Liver (tissue), 9 donors: Measurements from ENCODE around the gene ASGR2. TPM values are rescaled to one million over a fixed set of nuclear protein-coding genes. Genes with fewer than 3 reads are reported as not detected.
"Not testable (repeated sequence)": the region's sequence is repeated elsewhere in the genome, so short reads cannot be mapped to it uniquely, and the experiment has no call there.

ENCODE experiments used
- DNase-seq: peaks from one replicate; pipeline ENCODE4 v3.0.0-alpha.2; 2017; ENCODE audit warnings: low spot score
- H3K27ac ChIP-seq, 2 donors: one replicate each; pipeline ENCODE4 v1.7.0; 2013; ENCODE audit warnings: inconsistent platforms in 2 of 2, low read length in 2 of 2, control low read depth in 1 of 2, low read depth in 1 of 2, mild to moderate bottlenecking in 1 of 2
- H3K27me3 ChIP-seq, 4 donors: one replicate each; pipeline versions ENCODE4 v1.6.1 to v1.7.0; 2013; ENCODE audit warnings: low read length in 3 of 4, inconsistent platforms in 1 of 4, mild to moderate bottlenecking in 1 of 4, moderate library complexity in 1 of 4; ENCODE audit not compliant: control insufficient read depth in 4 of 4, insufficient read depth in 4 of 4
- H3K36me3 ChIP-seq, 4 donors: one replicate each; pipeline versions ENCODE4 v1.6.1 to v1.7.0; 2013; ENCODE audit warnings: low read length in 3 of 4, mild to moderate bottlenecking in 3 of 4, low read depth in 1 of 4, moderate library complexity in 1 of 4; ENCODE audit not compliant: control insufficient read depth in 4 of 4, insufficient read depth in 3 of 4
- H3K4me1 ChIP-seq, 4 donors: one replicate each; pipeline versions ENCODE4 v1.6.1 to v1.7.0; 2013; ENCODE audit warnings: low read length in 3 of 4, mild to moderate bottlenecking in 3 of 4, moderate library complexity in 1 of 4; ENCODE audit not compliant: control insufficient read depth in 4 of 4, insufficient read depth in 4 of 4
- H3K4me3 ChIP-seq, 3 donors: one replicate each; pipeline versions ENCODE4 v1.6.1 to v1.7.0; 2013; ENCODE audit warnings: low read length in 3 of 3, control low read depth in 1 of 3, low read depth in 1 of 3, mild to moderate bottlenecking in 1 of 3
- H3K9ac ChIP-seq, 2 donors: one replicate each; pipeline ENCODE4 v1.7.0; 2013; ENCODE audit warnings: low read length in 2 of 2, mild to moderate bottlenecking in 2 of 2, moderate library complexity in 2 of 2, control low read depth in 1 of 2, low read depth in 1 of 2
- H3K9me3 ChIP-seq, 4 donors: one replicate each; pipeline versions ENCODE4 v1.6.1 to v1.7.0; 2013; ENCODE audit warnings: low read length in 3 of 4; ENCODE audit not compliant: control insufficient read depth in 4 of 4
- EGR1 ChIP-seq, 2 donors: IDR thresholded peaks; 2 replicates each; pipeline ENCODE4 v1.6.1; 2016 to 2018; ENCODE audit warnings: antibody characterized with exemption in 2 of 2, low read depth in 2 of 2
- FOXA1 ChIP-seq: IDR thresholded peaks from 2 replicates; pipeline ENCODE4 v1.6.1; 2016; ENCODE audit warnings: antibody characterized with exemption
- FOXA2 ChIP-seq: IDR thresholded peaks from 2 replicates; pipeline ENCODE4 v1.6.1; 2016; ENCODE audit warnings: antibody characterized with exemption
- GABPA ChIP-seq, 2 donors: IDR thresholded peaks in 1 of 2; conservative IDR thresholded peaks in 1 of 2; 2 replicates each; pipeline ENCODE4 v1.6.1; 2016; ENCODE audit warnings: antibody characterized with exemption in 2 of 2, mild to moderate bottlenecking in 1 of 2, moderate library complexity in 1 of 2
- JUND ChIP-seq, 2 donors: IDR thresholded peaks; 2 replicates each; pipeline ENCODE4 v1.6.1; 2016; ENCODE audit warnings: antibody characterized with exemption in 2 of 2
- NR2F2 ChIP-seq: IDR thresholded peaks from 2 replicates; pipeline ENCODE4 v1.6.1; 2016; ENCODE audit warnings: antibody characterized with exemption
- RAD21 ChIP-seq, 2 donors: IDR thresholded peaks; 2 replicates each; pipeline ENCODE4 v1.6.1; 2016; ENCODE audit warnings: antibody characterized with exemption in 2 of 2, mild to moderate bottlenecking in 2 of 2
- RXRA ChIP-seq, 2 donors: IDR thresholded peaks; 2 replicates each; pipeline ENCODE4 v1.6.1; 2017 to 2018; ENCODE audit warnings: antibody characterized with exemption in 2 of 2, mild to moderate bottlenecking in 1 of 2
- SP1 ChIP-seq: IDR thresholded peaks from 2 replicates; pipeline ENCODE4 v1.6.1; 2018; ENCODE audit warnings: antibody characterized with exemption, mild to moderate bottlenecking
- TAF1 ChIP-seq: conservative IDR thresholded peaks from 2 replicates; pipeline ENCODE4 v1.6.1; 2016; ENCODE audit warnings: antibody characterized with exemption, mild to moderate bottlenecking
- YY1 ChIP-seq: IDR thresholded peaks from 2 replicates; pipeline ENCODE4 v1.6.1; 2016; ENCODE audit warnings: antibody characterized with exemption, mild to moderate bottlenecking
- WGBS: extraction: QIAGEN DNeasy Blood & Tissue Kit; methylation state at CpG from one replicate; pipeline ENCODE4 v1.1.7; 2013; 5-methylcytosine and 5-hydroxymethylcytosine counted together
- polyA plus RNA-seq, 2 donors: library from polyadenylated mRNA; stranded (reverse) in 1 of 2; unstranded in 1 of 2; fragments of 200-250 nt in 1 of 2; fragments of >200 nt in 1 of 2; fragmentation: Nextera tagmentation in 1 of 2; extraction: Ambion mirVana in 1 of 2; gene quantifications; one replicate each; pipeline versions ENCODE4 v1.2.1 to v1.2.3, GENCODE V29; 2013 to 2015
- total RNA-seq, 2 donors: library from RNA; depleted of rRNA; stranded (reverse); fragments of >200 nt; gene quantifications; one replicate each; pipeline ENCODE4 v1.2.3, GENCODE V29; 2014
- TF ChIP-seq, protein P1 (sequence below): fragments of 150-350 bp; IDR thresholded peaks from 2 replicates; pipeline ENCODE4 v1.5.1; 2017; ENCODE audit warnings: improper control_type of control experiment, low read depth, low read length; ENCODE audit not compliant: missing input control
- TF ChIP-seq, protein P2 (sequence below): IDR thresholded peaks from 2 replicates; pipeline ENCODE4 v1.6.1; 2016; ENCODE audit warnings: antibody characterized with exemption, mild to moderate bottlenecking
- TF ChIP-seq, protein P3 (sequence below): IDR thresholded peaks from 2 replicates; pipeline ENCODE4 v1.6.1; 2016; ENCODE audit warnings: antibody characterized with exemption
- TF ChIP-seq, protein P4 (sequence below): IDR thresholded peaks from 2 replicates; pipeline ENCODE4 v1.6.1; 2016; ENCODE audit warnings: antibody characterized with exemption
- donor health status: healthy.
- donor health status: healthy.
- donor health status: healthy.
- donor health status: healthy.
- donor health status: healthy.

ASGR2 gene
- total and polyA plus RNA-seq, 4 donors: 188 to 657 (median 493) TPM

DNA sequence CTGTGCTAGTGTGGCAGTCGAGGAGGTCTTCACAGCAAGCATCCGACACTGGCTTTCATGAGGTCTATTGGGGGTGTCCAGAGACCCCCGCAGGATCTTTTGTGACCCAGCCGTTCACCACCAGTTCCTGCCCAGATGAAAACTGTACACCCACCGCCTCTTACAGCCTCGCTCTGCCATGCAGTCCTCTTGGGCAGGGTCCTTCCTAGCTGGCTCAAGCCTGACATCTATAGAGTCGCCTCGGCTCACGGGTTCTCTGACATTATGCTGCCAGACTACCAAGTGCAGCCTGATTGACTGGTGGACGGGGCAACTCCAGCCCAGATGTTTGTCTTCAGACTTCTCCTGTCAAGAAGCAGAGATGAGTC is 20.0 kb downstream of the ASGR2 start:
- no peak overlapping the region for H3K4me3 ChIP-seq
- 87% methylated on average over 10 of the region's 10 CpGs for WGBS
- peaks cover 1 to 6% (median 3%) of the 10 kb centered on the region in 4 donors for H3K4me1 ChIP-seq
- H3K27me3 ChIP-seq: no peaks in the 10 kb centered on the region
- TF ChIP-seq, protein P1, sequence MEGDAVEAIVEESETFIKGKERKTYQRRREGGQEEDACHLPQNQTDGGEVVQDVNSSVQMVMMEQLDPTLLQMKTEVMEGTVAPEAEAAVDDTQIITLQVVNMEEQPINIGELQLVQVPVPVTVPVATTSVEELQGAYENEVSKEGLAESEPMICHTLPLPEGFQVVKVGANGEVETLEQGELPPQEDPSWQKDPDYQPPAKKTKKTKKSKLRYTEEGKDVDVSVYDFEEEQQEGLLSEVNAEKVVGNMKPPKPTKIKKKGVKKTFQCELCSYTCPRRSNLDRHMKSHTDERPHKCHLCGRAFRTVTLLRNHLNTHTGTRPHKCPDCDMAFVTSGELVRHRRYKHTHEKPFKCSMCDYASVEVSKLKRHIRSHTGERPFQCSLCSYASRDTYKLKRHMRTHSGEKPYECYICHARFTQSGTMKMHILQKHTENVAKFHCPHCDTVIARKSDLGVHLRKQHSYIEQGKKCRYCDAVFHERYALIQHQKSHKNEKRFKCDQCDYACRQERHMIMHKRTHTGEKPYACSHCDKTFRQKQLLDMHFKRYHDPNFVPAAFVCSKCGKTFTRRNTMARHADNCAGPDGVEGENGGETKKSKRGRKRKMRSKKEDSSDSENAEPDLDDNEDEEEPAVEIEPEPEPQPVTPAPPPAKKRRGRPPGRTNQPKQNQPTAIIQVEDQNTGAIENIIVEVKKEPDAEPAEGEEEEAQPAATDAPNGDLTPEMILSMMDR: no peak
- TF ChIP-seq, protein P2, sequence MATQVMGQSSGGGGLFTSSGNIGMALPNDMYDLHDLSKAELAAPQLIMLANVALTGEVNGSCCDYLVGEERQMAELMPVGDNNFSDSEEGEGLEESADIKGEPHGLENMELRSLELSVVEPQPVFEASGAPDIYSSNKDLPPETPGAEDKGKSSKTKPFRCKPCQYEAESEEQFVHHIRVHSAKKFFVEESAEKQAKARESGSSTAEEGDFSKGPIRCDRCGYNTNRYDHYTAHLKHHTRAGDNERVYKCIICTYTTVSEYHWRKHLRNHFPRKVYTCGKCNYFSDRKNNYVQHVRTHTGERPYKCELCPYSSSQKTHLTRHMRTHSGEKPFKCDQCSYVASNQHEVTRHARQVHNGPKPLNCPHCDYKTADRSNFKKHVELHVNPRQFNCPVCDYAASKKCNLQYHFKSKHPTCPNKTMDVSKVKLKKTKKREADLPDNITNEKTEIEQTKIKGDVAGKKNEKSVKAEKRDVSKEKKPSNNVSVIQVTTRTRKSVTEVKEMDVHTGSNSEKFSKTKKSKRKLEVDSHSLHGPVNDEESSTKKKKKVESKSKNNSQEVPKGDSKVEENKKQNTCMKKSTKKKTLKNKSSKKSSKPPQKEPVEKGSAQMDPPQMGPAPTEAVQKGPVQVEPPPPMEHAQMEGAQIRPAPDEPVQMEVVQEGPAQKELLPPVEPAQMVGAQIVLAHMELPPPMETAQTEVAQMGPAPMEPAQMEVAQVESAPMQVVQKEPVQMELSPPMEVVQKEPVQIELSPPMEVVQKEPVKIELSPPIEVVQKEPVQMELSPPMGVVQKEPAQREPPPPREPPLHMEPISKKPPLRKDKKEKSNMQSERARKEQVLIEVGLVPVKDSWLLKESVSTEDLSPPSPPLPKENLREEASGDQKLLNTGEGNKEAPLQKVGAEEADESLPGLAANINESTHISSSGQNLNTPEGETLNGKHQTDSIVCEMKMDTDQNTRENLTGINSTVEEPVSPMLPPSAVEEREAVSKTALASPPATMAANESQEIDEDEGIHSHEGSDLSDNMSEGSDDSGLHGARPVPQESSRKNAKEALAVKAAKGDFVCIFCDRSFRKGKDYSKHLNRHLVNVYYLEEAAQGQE: no peak
- TF ChIP-seq, protein P3, sequence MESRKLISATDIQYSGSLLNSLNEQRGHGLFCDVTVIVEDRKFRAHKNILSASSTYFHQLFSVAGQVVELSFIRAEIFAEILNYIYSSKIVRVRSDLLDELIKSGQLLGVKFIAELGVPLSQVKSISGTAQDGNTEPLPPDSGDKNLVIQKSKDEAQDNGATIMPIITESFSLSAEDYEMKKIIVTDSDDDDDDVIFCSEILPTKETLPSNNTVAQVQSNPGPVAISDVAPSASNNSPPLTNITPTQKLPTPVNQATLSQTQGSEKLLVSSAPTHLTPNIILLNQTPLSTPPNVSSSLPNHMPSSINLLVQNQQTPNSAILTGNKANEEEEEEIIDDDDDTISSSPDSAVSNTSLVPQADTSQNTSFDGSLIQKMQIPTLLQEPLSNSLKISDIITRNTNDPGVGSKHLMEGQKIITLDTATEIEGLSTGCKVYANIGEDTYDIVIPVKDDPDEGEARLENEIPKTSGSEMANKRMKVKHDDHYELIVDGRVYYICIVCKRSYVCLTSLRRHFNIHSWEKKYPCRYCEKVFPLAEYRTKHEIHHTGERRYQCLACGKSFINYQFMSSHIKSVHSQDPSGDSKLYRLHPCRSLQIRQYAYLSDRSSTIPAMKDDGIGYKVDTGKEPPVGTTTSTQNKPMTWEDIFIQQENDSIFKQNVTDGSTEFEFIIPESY: no peak
- TF ChIP-seq, protein P4, sequence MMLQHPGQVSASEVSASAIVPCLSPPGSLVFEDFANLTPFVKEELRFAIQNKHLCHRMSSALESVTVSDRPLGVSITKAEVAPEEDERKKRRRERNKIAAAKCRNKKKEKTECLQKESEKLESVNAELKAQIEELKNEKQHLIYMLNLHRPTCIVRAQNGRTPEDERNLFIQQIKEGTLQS: no peak
- TF ChIP-seq FOXA2: no peak
- TF ChIP-seq FOXA1: no peak
- no peak for TF ChIP-seq TAF1
- TF ChIP-seq JUND (IDR thresholded peaks at IDR 0.05): no peak
- no peak for TF ChIP-seq RAD21 (IDR thresholded peaks at IDR 0.05)
- no peak for TF ChIP-seq EGR1 (IDR thresholded peaks at IDR 0.05; ENCODE audit: low read depth in 2 of 2)
- TF ChIP-seq RXRA (IDR thresholded peaks at IDR 0.05): no peak
- TF ChIP-seq SP1: no peak
- TF ChIP-seq GABPA (IDR thresholded peaks at IDR 0.05 in 1 of 2, conservative IDR thresholded peaks at IDR 0.05 in 1 of 2): no peak
- no peak for TF ChIP-seq NR2F2
- TF ChIP-seq YY1: no peak
- H3K36me3 ChIP-seq: peaks cover 0 to 10% (median 2%) of the 10 kb centered on the region in 4 donors
- no peak overlapping the region for H3K9ac ChIP-seq
- H3K27ac ChIP-seq: no peak overlapping the region
- no peak for DNase-seq
- H3K9me3 ChIP-seq: no peaks in the 10 kb centered on the region

DNA sequence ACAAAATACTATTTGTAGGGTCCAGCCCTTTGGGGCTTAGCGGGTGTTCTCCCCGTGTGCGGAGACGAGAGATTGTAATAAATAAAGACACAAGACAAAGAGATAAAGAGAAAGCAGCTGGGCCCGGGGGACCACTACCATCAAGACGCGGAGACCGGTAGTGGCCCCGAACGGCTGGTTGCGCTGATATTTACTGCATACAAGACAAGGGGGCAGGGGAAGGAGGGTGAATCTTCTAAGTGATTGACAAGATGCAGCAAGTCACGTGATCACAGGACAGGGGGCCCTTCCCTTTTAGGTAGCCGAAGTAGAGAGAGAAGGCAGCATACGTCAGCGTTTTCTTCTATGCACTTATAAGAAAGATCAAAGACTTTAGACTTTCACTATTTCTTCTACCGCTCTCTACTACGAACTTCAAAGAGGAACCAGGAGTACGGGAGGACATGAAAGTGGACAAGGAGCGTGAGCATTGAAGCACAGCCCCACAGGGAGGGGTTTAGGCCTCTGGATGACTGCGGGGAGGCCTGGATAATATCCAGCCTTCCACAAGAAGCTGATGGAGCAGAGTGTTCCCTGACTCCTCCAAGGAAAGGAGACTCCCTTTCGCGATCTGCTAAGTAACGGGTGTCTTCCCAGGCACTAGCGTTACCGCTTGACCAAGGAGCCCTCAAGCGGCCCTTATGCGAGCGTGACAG is 23.2 kb downstream of the ASGR2 start:
- not testable (repeated sequence) for H3K27ac ChIP-seq, DNase-seq, H3K4me1 ChIP-seq, H3K9ac ChIP-seq, H3K9me3 ChIP-seq, H3K4me3 ChIP-seq, H3K36me3 ChIP-seq, H3K27me3 ChIP-seq
- 83% methylated on average over 25 of the region's 28 CpGs for WGBS

DNA sequence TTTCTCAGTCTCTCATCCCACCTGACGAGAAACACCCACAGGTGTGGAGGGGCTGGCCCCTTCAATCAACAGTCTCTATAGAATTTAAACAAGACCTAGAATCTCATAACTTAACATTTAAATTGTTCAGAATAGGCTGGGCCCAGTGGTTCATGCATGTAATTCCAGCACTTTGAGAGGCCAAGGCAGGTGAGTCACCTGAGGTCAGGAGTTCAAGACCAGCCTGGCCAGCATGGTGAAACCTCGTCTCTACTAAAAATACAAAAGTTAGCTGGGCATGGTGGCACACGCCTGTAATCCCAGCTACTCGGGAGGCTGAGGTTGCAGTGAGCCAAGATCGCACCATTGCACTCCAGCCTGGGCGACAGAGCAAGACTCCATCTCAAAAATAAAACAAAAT is 25.1 kb downstream of the ASGR2 start:
- not testable (repeated sequence) for H3K9ac ChIP-seq, H3K9me3 ChIP-seq, H3K27me3 ChIP-seq, H3K4me1 ChIP-seq, H3K4me3 ChIP-seq, DNase-seq, H3K27ac ChIP-seq, H3K36me3 ChIP-seq
- WGBS: 93% methylated on average over 6 of the region's 6 CpGs

DNA sequence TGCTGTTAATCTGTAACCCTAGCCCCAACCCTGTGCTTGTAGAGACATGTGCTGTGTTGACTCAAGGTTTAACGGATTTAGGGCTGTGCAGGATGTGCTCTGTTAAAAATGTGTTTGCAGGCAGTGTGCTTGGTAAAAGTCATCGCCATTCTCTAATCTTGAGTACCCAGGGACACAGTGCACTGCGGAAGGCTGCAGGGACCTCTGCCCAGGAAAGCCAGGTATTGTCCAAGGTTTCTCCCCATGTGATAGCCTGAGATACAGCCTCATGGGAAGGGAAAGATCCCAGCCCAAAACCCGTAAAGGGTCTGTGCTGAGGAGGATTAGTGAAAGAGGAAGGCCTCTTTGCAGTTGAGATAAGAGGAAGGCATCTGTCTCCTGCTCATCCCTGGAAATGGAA is 26.2 kb downstream of the ASGR2 start:
- H3K9ac ChIP-seq, H3K27me3 ChIP-seq, H3K27ac ChIP-seq, H3K36me3 ChIP-seq, H3K4me1 ChIP-seq, H3K9me3 ChIP-seq, H3K4me3 ChIP-seq, DNase-seq: not testable (repeated sequence)
- 69% methylated on average over 4 of the region's 4 CpGs for WGBS
